Activated CD4-positive, alpha-beta T cell treated with anti-CD3 and anti-CD28 coated beads, Interleukin-2, amount 10 ng/mL, durations not matched to agents 7 days and 5 days (primary cell): ENCODE results near the gene C7. TPM values are rescaled to one million over a fixed set of nuclear protein-coding genes. Genes with fewer than 3 reads are reported as not detected.

ENCODE experiments used
- CTCF ChIA-PET: fragments of 350-600 bp; sonication (Branson Sonifier 250); formaldehyde crosslinking; loops from one replicate; lab custom pipeline; 2021; ENCODE audit warnings: antibody characterized with exemption; lab: Charles Lee
- POLR2A ChIA-PET: fragments of 350-600 bp; sonication (Branson Sonifier 250); formaldehyde crosslinking; loops from one replicate; lab custom pipeline; 2021; ENCODE audit warnings: antibody characterized with exemption; lab: Charles Lee
- DNase-seq: peaks from one replicate; pipeline ENCODE4 v3.0.0-alpha.2; 2020
- H3K27ac Mint-ChIP-seq: one replicate; pipeline ENCODE4 v1.8.0; 2021; ENCODE audit warnings: mild to moderate bottlenecking, moderate library complexity, mixed read lengths
- H3K27me3 Mint-ChIP-seq: one replicate; pipeline ENCODE4 v1.8.0; 2021; ENCODE audit warnings: mixed read lengths
- H3K36me3 Mint-ChIP-seq: one replicate; pipeline ENCODE4 v1.8.0; 2021; ENCODE audit warnings: low read depth, mixed read lengths
- H3K4me1 Mint-ChIP-seq: one replicate; pipeline ENCODE4 v1.8.0; 2021; ENCODE audit warnings: mixed read lengths
- H3K4me3 Mint-ChIP-seq: one replicate; pipeline ENCODE4 v1.8.0; 2021; ENCODE audit warnings: mild to moderate bottlenecking, moderate library complexity, mixed read lengths
- H3K9me3 Mint-ChIP-seq: one replicate; pipeline ENCODE4 v1.8.0; 2021; ENCODE audit warnings: mixed read lengths
- total RNA-seq, 2 experiments: library from RNA; stranded (reverse); gene quantifications; one replicate each; pipeline ENCODE4 v1.2.3, GENCODE V29; 2021

C7 gene
- total RNA-seq, 2 experiments from 2014 or later: not detected

DNA sequence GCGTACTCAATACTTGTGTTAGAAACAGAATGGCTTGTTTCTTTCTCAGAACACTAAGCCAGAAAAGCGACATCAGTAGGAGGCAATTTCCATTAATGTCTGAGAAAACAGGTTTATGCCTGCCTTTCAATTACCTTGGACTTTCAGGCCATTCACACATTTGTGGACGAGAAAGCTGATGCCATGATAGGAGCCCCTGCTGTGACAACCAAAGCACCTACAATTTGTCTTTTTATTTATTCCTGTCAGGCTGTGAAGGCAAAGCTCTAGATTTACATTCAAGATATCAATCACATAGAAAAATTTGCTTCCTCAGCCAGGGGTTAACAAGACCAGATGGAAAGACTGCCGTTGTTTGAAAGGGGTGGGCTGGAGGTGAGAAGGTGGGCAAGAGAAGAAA is 76.2 kb downstream of the C7 start:
- no peaks in the 10 kb centered on the region for H3K4me1 Mint-ChIP-seq

DNA sequence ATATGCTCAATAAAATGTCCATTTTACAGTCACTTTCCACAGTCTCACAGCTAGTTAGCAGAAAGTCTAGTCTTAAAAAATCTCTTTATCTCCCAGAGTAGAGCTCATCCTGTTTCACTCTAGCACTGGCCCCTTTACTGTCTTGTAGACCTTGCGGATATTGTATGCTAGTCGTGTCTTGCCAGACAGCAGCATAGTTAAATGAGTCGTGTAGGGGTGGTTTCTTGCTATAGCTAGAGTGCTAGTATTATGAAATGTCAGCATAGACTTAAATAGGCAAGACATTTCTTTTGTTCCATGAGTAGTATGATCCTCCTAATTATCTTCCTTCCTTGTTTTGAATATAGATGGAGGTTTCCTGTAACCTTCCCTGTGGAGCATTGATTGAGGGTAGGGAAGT is 77.4 kb downstream of the C7 start:
- Mint-ChIP-seq H3K36me3 (no peaks in the 10 kb centered on the region), H3K27ac (no peak overlapping the region), H3K4me3 (no peak overlapping the region), H3K4me1 (no peaks in the 10 kb centered on the region), H3K9me3 (no peaks in the 10 kb centered on the region), H3K27me3 (peaks cover 2% of the 10 kb centered on the region)
- POLR2A ChIA-PET: no interaction called here
- DNase-seq: no peak
- CTCF ChIA-PET: interaction anchor here (1.4 kb wide), 1 partner anchor 14 kb away, joined by 3 read pairs; no protein-coding TSS in a partner anchor

More for the DNA sequence above, 76.2 kb downstream of the C7 start:
- DNase-seq: no peak
- H3K27me3 Mint-ChIP-seq: peaks cover 2% of the 10 kb centered on the region
- H3K9me3 Mint-ChIP-seq: no peaks in the 10 kb centered on the region
- ChIA-PET POLR2A (no interaction called here), CTCF (no interaction called here)
- H3K27ac Mint-ChIP-seq: no peak overlapping the region
- H3K4me3 Mint-ChIP-seq: no peak overlapping the region
- no peaks in the 10 kb centered on the region for H3K36me3 Mint-ChIP-seq

- Mint-ChIP-seq H3K27me3 (peaks cover 2% of the 10 kb centered on the region), H3K4me1 (no peaks in the 10 kb centered on the region), H3K4me3 (no peak overlapping the region), H3K27ac (no peak overlapping the region), H3K36me3 (no peaks in the 10 kb centered on the region), H3K9me3 (no peaks in the 10 kb centered on the region)
- POLR2A ChIA-PET: no interaction called here
- CTCF ChIA-PET: interaction anchor here (1.4 kb wide), 1 partner anchor 13 kb away, joined by 3 read pairs; no protein-coding TSS in a partner anchor
- DNase-seq: no peak
These were observed 78.1 kb downstream of the C7 start for GRCh38 chr5:40987349-40987748.

DNA sequence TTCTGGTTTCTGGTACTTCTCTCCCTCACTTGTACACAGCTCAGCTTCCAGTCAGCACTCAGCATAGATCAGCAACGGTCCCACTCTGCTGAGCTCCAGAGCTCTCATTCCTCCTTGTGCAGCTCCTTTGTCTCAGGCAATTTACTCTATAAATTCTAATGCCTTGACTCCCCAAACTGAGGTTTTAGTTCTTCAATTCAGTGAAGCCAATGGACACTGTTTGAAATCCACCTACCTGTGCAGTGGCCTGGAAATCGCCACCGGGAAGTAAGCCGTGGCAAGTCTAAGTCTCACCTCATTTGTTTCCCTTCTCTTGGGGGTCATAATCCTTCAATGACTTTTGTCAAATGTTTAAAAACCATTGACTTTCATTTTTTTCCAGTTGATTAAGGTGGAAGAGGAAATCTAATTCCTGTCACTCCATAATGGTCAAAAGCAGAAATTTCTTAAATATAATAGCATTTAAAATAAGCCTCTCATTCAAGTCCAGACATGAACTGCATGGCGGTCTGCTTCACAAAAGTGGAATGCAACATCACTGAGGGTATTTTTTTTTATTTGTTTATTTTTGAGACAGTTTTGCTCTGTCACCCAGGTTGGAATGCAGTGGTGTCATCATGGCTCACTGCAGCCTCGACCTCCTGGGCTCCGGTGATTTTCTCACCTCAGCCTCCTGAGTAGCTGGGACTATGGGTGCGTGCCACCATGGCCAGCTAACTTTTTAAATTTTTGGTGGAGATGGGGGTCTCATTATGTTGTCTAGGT is 79.6 kb downstream of the C7 start:
- Mint-ChIP-seq H3K27me3 (peaks cover 2% of the 10 kb centered on the region), H3K4me1 (no peaks in the 10 kb centered on the region), H3K27ac (no peak overlapping the region), H3K4me3 (no peak overlapping the region), H3K9me3 (no peaks in the 10 kb centered on the region), H3K36me3 (no peaks in the 10 kb centered on the region)
- ChIA-PET POLR2A (no interaction called here), CTCF (interaction anchor here (0.6 kb wide), 1 partner anchor 318 kb away, joined by 3 read pairs; no protein-coding TSS in a partner anchor)
- no peak for DNase-seq

DNA sequence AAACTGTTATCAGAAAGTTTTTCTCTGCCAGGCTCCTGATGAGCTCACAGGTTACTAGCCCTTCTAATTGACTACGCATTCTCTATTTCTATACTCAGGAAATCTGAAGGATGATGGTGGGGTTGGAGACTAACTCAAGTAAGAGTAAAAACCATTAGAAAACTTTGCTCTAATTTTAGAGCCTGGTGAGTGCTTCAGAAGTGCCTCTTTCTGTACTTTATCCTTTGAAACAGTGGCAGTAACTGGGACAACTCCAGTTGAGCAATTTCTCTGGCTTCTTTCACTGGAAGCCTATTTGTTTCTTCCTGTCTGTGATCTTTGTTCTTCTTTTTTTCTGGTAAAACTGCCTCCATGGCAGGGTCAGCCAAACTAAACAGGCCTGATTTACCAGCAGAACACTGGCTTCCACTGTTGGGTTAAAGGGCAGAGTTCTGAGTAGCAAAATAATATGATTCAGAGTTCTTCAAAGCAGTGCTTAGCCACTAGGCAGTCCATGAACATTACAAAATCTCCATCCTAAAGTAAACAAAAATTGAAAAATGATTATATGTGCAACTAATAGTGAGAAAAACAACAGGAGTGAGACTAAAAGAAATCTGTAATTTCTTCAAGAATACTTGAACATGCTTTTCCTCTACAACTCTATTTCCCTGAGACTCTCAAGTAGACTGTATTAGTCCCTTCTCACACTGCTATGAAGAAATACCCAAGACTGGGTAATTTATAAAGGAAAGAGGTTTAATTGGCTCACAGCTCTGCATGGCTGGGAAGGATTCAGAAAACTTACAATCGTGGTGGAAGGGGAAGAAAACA is 82.1 kb downstream of the C7 start:
- Mint-ChIP-seq H3K9me3 (no peaks in the 10 kb centered on the region), H3K27me3 (peaks cover 2% of the 10 kb centered on the region), H3K36me3 (no peaks in the 10 kb centered on the region), H3K4me1 (no peaks in the 10 kb centered on the region), H3K27ac (no peak overlapping the region), H3K4me3 (no peak overlapping the region)
- ChIA-PET POLR2A (no interaction called here), CTCF (no interaction called here)
- DNase-seq: no peak

- Mint-ChIP-seq H3K36me3 (no peaks in the 10 kb centered on the region), H3K27ac (no peak overlapping the region), H3K4me3 (no peak overlapping the region), H3K27me3 (peaks cover 2% of the 10 kb centered on the region), H3K9me3 (no peaks in the 10 kb centered on the region), H3K4me1 (no peaks in the 10 kb centered on the region)
- CTCF ChIA-PET: no interaction called here
- no peak for DNase-seq
- POLR2A ChIA-PET: no interaction called here
These were observed 82.8 kb downstream of the C7 start for GRCh38 chr5:40991981-40992559.

- ChIA-PET CTCF (interaction anchor here (0.5 to 0.7 kb wide), 2 partner anchors 42 to 222 kb away, joined by 3 to 4 read pairs; no protein-coding TSS in a partner anchor), POLR2A (no interaction called here)
- Mint-ChIP-seq H3K36me3 (no peaks in the 10 kb centered on the region), H3K27me3 (no peaks in the 10 kb centered on the region), H3K9me3 (no peaks in the 10 kb centered on the region), H3K4me3 (no peak overlapping the region), H3K27ac (no peak overlapping the region), H3K4me1 (no peaks in the 10 kb centered on the region)
- no peak for DNase-seq
These were observed 86.7 kb downstream of the C7 start for GRCh38 chr5:40995801-40996586.

DNA sequence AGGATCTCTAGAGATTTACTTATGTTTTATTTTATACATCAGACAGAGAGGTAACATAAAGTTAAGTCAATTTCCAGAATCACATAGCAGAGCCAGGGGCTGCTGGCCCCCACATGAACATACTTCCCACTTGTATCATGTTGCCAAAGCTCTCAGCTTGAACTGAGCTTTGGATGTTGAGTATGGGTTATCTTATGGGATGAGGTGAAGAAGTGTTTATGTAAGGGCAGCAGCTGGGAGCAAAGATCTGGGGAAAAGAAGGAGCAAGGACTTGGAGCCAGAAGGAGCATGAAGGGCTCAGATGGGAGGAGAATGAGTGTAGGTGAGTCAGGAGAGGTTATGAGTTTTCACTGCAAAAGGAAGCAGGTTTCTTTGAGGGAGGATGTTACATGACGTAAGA is 89.8 kb downstream of the C7 start:
- CTCF ChIA-PET: no interaction called here
- Mint-ChIP-seq H3K27ac (no peak overlapping the region), H3K36me3 (no peaks in the 10 kb centered on the region), H3K4me1 (no peaks in the 10 kb centered on the region), H3K9me3 (no peaks in the 10 kb centered on the region), H3K4me3 (no peak overlapping the region), H3K27me3 (no peaks in the 10 kb centered on the region)
- POLR2A ChIA-PET: no interaction called here
- no peak for DNase-seq

GRCh38 chr5:40999966-41000365 is 90.7 kb downstream of the C7 start:
- Mint-ChIP-seq H3K4me3 (no peak overlapping the region), H3K4me1 (no peaks in the 10 kb centered on the region), H3K27ac (no peak overlapping the region), H3K9me3 (no peaks in the 10 kb centered on the region), H3K36me3 (no peaks in the 10 kb centered on the region), H3K27me3 (no peaks in the 10 kb centered on the region)
- POLR2A ChIA-PET: no interaction called here
- DNase-seq: no peak
- CTCF ChIA-PET: interaction anchor here (1.2 kb wide), 1 partner anchor 12 kb away, joined by 3 read pairs; no protein-coding TSS in a partner anchor

- H3K9me3 Mint-ChIP-seq: no peaks in the 10 kb centered on the region
- H3K27ac Mint-ChIP-seq: no peak overlapping the region
- ChIA-PET CTCF (no interaction called here), POLR2A (no interaction called here)
- H3K36me3 Mint-ChIP-seq: no peaks in the 10 kb centered on the region
- no peaks in the 10 kb centered on the region for H3K4me1 Mint-ChIP-seq
- no peak overlapping the region for H3K4me3 Mint-ChIP-seq
- DNase-seq: no peak
- H3K27me3 Mint-ChIP-seq: no peaks in the 10 kb centered on the region
These were observed 94.5 kb downstream of the C7 start for GRCh38 chr5:41003670-41004376.

DNA sequence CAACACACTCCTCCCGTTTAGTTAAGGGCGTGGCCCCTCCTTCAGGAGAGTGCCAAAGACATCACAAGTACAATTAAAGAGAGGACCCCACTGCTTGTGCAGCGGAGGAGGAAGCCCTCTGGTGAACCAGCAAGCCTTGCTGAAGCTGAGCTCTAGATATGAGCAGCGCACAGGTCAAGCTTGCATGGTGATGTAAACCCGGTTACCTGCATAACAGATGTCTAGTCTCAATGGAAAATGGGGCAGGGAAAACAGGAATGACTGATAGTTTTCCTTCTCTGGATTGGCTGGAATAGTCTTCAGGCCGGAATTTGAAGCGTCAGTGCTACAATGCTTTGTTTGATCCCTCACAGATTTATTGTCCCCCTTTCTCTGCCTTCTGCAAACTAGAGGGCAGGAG is 95.6 kb downstream of the C7 start:
- Mint-ChIP-seq H3K4me3 (no peak overlapping the region), H3K4me1 (no peaks in the 10 kb centered on the region), H3K27me3 (no peaks in the 10 kb centered on the region), H3K36me3 (no peaks in the 10 kb centered on the region), H3K27ac (no peak overlapping the region), H3K9me3 (no peaks in the 10 kb centered on the region)
- DNase-seq: no peak
- POLR2A ChIA-PET: no interaction called here
- CTCF ChIA-PET: no interaction called here

GRCh38 chr5:41009232-41009631 is 99.9 kb downstream of the C7 start:
- H3K27ac Mint-ChIP-seq: no peak overlapping the region
- ChIA-PET CTCF (no interaction called here), POLR2A (no interaction called here)
- H3K36me3 Mint-ChIP-seq: no peaks in the 10 kb centered on the region
- H3K4me3 Mint-ChIP-seq: no peak overlapping the region
- DNase-seq: no peak
- no peaks in the 10 kb centered on the region for H3K4me1 Mint-ChIP-seq
- no peaks in the 10 kb centered on the region for H3K9me3 Mint-ChIP-seq
- no peaks in the 10 kb centered on the region for H3K27me3 Mint-ChIP-seq
